ENCODE results near the gene PTCD2. TPM values are rescaled to one million over a fixed set of nuclear protein-coding genes. Genes with fewer than 3 reads are reported as not detected.

Gene PTCD2
- total RNA-seq, 1 donor from 2014 or later = 3.4 TPM

- no peaks in the 10 kb centered on the region for H3K36me3 ChIP-seq (ENCODE audit: control insufficient read depth, insufficient read depth, low read length)
- no peak for TF ChIP-seq CTCF (IDR thresholded peaks at IDR 0.05; ENCODE audit: insufficient read depth, low read length, severe bottlenecking)
- H3K27me3 ChIP-seq (ENCODE audit: control insufficient read depth, insufficient read depth, low read length) = no peaks in the 10 kb centered on the region
- no peak for FAIRE-seq
- H3K4me3 ChIP-seq (ENCODE audit: low read depth, low read length) = no peak overlapping the region
- DNase-seq (ENCODE audit: low read depth) = no peak
Measured at GRCh38 chr5:72412283-72413055, 92.3 kb downstream of the PTCD2 start.

DNA sequence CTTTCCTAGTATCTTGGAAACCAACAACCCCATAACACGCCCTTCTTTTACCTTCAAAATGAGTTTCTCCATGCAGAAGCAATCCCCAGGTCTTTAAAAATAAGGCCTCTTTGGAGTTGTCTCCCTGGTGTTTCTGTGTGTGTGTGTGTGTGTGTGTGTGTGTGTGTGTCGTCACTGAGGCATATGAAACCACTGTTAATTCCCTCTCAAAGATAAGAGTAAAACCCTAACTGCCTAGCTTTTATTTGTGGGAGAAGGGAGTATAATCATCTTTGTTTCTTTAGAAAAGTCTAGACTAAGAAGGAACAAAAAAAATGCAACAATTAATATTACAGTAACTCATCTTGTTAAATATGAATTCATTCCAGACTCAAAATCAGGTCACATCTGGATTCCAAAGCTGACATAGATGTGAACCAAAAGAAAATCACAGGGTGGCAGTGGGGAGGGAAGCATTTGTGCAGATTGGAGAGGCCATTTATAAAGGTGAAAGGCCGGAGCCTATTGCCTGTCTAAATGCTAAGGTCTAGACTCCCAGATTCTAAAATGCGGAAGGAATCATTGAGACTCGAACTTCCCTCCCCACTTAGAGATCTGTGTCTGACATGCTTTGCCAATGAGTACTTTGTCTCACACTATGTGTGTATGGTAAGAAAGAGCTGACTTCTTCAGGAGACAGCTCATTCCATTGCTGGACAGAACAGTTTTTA lies 95.6 kb downstream of the PTCD2 start:
- DNase-seq (ENCODE audit: low read depth) (no peak), FAIRE-seq (no peak)
- no peaks in the 10 kb centered on the region for H3K27me3 ChIP-seq (ENCODE audit: control insufficient read depth, insufficient read depth, low read length)
- no peak overlapping the region for H3K4me3 ChIP-seq (ENCODE audit: low read depth, low read length)
- no peaks in the 10 kb centered on the region for H3K36me3 ChIP-seq (ENCODE audit: control insufficient read depth, insufficient read depth, low read length)
- TF ChIP-seq CTCF (IDR thresholded peaks at IDR 0.05; ENCODE audit: insufficient read depth, low read length, severe bottlenecking) = no peak

- FAIRE-seq (no peak), DNase-seq (ENCODE audit: low read depth) (no peak)
- TF ChIP-seq CTCF (IDR thresholded peaks at IDR 0.05; ENCODE audit: insufficient read depth, low read length, severe bottlenecking) = no peak
- Histone ChIP-seq H3K36me3 (ENCODE audit: control insufficient read depth, insufficient read depth, low read length) (no peaks in the 10 kb centered on the region), H3K27me3 (ENCODE audit: control insufficient read depth, insufficient read depth, low read length) (no peaks in the 10 kb centered on the region), H3K4me3 (ENCODE audit: low read depth, low read length) (no peak overlapping the region)
Measured at GRCh38 chr5:72417333-72418062, 97.3 kb downstream of the PTCD2 start.

Other genes with a start within 250 kb of the PTCD2 start
- gene MAP1B, start 212.9 kb upstream of the PTCD2 start, total RNA-seq = 5.8 and 9.7 TPM in 2 replicates
- 32.8 and 53.4 TPM in 2 replicates for gene MRPS27, start 133 bp upstream of the PTCD2 start, total RNA-seq
- not detected in 2 replicates for gene ZNF366, start 187.0 kb downstream of the PTCD2 start, total RNA-seq